ENCODE results near the gene SLC39A8.

The SLC39A8 gene

GRCh38 chr4:102318105-102318504, 27.2 kb downstream of the SLC39A8 start:
- Histone ChIP-seq H3K27me3 (ENCODE audit: insufficient read depth, low read length) (no peaks in the 10 kb centered on the region), H3K9me3 (ENCODE audit: insufficient read depth, low read depth, low read length) (no peaks in the 10 kb centered on the region), H3K27ac (ENCODE audit: low read depth, low read length) (no peak overlapping the region), H3K36me3 (ENCODE audit: insufficient read depth, low read length) (no peaks in the 10 kb centered on the region), H3K4me3 (ENCODE audit: low read length) (no peak overlapping the region), H3K9ac (ENCODE audit: low read depth, low read length) (no peak overlapping the region), H3K4me1 (ENCODE audit: insufficient read depth, low read length) (peaks cover 41% of the 10 kb centered on the region)
- WGBS: 97% methylated on average over 3 of the region's 3 CpGs

- 90% methylated on average over 1 of the region's 1 CpG for WGBS
- Histone ChIP-seq H3K4me3 (ENCODE audit: low read length) (no peak overlapping the region), H3K9ac (ENCODE audit: low read depth, low read length) (no peak overlapping the region), H3K27ac (ENCODE audit: low read depth, low read length) (no peak overlapping the region), H3K9me3 (ENCODE audit: insufficient read depth, low read depth, low read length) (no peaks in the 10 kb centered on the region), H3K27me3 (ENCODE audit: insufficient read depth, low read length) (no peaks in the 10 kb centered on the region), H3K4me1 (ENCODE audit: insufficient read depth, low read length) (peaks cover 34% of the 10 kb centered on the region), H3K36me3 (ENCODE audit: insufficient read depth, low read length) (no peaks in the 10 kb centered on the region)
Observed at GRCh38 chr4:102317459-102317858, 27.8 kb downstream of the SLC39A8 start.

DNA sequence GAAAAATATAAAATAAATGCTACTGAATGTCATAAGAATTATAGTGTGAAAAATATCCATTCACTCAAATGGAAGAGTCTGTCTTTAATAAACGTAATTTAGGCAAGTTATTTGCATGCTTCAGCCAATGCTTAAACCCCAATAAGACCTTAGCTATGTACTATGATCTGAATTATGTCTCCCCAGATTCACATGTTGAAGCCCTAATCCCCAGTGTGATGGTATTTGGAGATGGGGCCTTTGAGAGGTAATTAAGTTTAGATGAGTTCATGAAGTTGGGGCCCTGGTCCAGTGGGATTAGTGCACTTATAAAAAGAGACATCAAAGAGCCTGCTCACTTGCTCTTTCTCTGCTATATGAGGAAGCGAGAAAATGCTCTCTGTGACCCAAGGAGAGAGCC, 28.7 kb downstream of the SLC39A8 start:
- Histone ChIP-seq H3K4me3 (ENCODE audit: low read length) (no peak overlapping the region), H3K9me3 (ENCODE audit: insufficient read depth, low read depth, low read length) (no peaks in the 10 kb centered on the region), H3K27ac (ENCODE audit: low read depth, low read length) (no peak overlapping the region), H3K9ac (ENCODE audit: low read depth, low read length) (no peak overlapping the region), H3K36me3 (ENCODE audit: insufficient read depth, low read length) (no peaks in the 10 kb centered on the region), H3K4me1 (ENCODE audit: insufficient read depth, low read length) (peaks cover 25% of the 10 kb centered on the region), H3K27me3 (ENCODE audit: insufficient read depth, low read length) (no peaks in the 10 kb centered on the region)
- WGBS: 100% methylated on average over 2 of the region's 2 CpGs

- WGBS: 86% methylated on average over 1 of the region's 2 CpGs
- Histone ChIP-seq H3K9ac (ENCODE audit: low read depth, low read length) (no peak overlapping the region), H3K27ac (ENCODE audit: low read depth, low read length) (no peak overlapping the region), H3K4me3 (ENCODE audit: low read length) (no peak overlapping the region), H3K9me3 (ENCODE audit: insufficient read depth, low read depth, low read length) (no peaks in the 10 kb centered on the region), H3K4me1 (ENCODE audit: insufficient read depth, low read length) (peaks cover 16% of the 10 kb centered on the region), H3K27me3 (ENCODE audit: insufficient read depth, low read length) (no peaks in the 10 kb centered on the region), H3K36me3 (ENCODE audit: insufficient read depth, low read length) (no peaks in the 10 kb centered on the region)
Observed at GRCh38 chr4:102315532-102315931, 29.8 kb downstream of the SLC39A8 start.

DNA sequence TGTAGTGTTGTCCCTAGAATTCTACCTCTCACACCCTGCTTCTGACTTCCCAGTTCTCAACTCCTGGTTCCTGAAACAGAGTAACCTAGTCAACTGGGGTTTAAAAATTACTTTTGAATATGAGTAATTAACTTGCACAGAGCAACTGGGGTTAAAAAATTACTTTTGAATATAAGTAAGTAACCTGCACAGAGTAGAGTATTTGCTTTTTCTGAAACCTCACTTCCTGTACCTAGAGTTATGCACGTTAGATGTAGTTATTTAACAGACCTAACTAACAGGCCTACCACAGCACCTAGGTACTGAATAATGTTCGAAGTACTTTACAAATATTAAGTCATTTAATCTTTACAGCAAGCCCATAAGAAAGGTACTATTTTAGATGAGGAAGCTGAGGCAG, 32.9 kb downstream of the SLC39A8 start:
- no peak overlapping the region for H3K27ac ChIP-seq (ENCODE audit: low read depth, low read length)
- no peaks in the 10 kb centered on the region for H3K9me3 ChIP-seq (ENCODE audit: insufficient read depth, low read depth, low read length)
- no peaks in the 10 kb centered on the region for H3K4me1 ChIP-seq (ENCODE audit: insufficient read depth, low read length)
- no peak overlapping the region for H3K9ac ChIP-seq (ENCODE audit: low read depth, low read length)
- H3K4me3 ChIP-seq (ENCODE audit: low read length): no peak overlapping the region
- no peaks in the 10 kb centered on the region for H3K36me3 ChIP-seq (ENCODE audit: insufficient read depth, low read length)
- WGBS: 71% methylated on average over 1 of the region's 2 CpGs
- H3K27me3 ChIP-seq (ENCODE audit: insufficient read depth, low read length): no peaks in the 10 kb centered on the region

- WGBS: 86% methylated on average over 2 of the region's 2 CpGs
- no peaks in the 10 kb centered on the region for H3K27me3 ChIP-seq (ENCODE audit: insufficient read depth, low read length)
- no peak overlapping the region for H3K4me3 ChIP-seq (ENCODE audit: low read length)
- H3K4me1 ChIP-seq (ENCODE audit: insufficient read depth, low read length): no peaks in the 10 kb centered on the region
- no peak overlapping the region for H3K9ac ChIP-seq (ENCODE audit: low read depth, low read length)
- H3K36me3 ChIP-seq (ENCODE audit: insufficient read depth, low read length): no peaks in the 10 kb centered on the region
- no peaks in the 10 kb centered on the region for H3K9me3 ChIP-seq (ENCODE audit: insufficient read depth, low read depth, low read length)
- no peak overlapping the region for H3K27ac ChIP-seq (ENCODE audit: low read depth, low read length)
Observed at GRCh38 chr4:102311912-102312311, 33.4 kb downstream of the SLC39A8 start.

DNA sequence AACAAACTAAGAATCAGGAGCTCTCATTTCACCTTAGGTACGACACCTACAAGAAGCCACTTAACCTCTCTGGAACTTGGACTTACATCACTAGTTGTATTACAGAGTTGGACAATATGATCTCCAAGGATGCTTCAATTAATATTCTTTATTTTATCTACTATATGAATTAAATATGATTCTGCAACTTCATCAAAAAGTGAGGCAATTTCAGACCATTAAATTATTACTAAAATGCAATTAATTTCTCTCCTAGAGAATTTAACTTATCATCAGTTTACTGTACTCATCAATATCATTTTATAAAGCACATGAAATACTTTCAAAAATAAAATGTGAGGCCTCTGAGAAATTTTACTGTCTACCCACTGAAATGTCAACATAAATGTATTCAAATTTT, 33.9 kb downstream of the SLC39A8 start:
- Histone ChIP-seq H3K27ac (ENCODE audit: low read depth, low read length) (no peak overlapping the region), H3K4me3 (ENCODE audit: low read length) (no peak overlapping the region), H3K36me3 (ENCODE audit: insufficient read depth, low read length) (no peaks in the 10 kb centered on the region), H3K9me3 (ENCODE audit: insufficient read depth, low read depth, low read length) (no peaks in the 10 kb centered on the region), H3K4me1 (ENCODE audit: insufficient read depth, low read length) (no peaks in the 10 kb centered on the region), H3K9ac (ENCODE audit: low read depth, low read length) (no peak overlapping the region), H3K27me3 (ENCODE audit: insufficient read depth, low read length) (no peaks in the 10 kb centered on the region)
- WGBS: no CpG with 5 or more reads among the region's 1 CpG

DNA sequence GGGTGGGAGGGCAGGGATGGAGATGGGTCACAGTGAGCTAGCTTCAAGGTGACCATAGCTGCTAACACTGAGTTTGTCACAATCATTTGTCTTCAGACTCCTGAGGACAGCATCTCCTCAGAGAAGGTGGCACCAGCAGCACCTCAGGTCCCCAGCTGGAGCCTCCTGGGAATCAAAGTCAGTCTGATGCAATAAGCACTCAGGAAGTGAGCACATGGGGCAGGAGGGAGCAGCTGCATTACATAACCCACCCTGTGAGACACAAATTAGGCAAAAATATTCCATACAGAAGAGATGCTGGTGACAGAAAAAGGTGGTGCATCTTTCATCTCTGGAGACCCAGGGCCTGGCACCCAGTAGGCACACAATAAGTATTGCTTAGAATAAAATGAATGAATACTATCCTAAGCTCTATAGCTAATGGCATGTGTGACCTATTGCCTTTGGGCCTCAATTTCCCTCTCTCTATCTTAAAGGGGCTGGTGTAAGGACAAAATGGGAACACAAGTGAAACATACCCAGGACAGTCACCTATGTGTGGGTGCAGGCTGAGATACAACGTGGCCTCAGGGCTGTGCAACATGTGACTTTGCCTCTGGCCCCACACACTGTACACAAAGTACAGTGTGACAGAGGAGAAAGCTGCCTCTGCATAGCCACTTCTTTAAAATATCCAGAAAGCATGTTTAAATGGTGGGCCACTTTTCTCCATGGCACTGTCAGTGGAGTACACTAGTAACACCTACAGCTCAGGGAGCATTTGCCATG, 37.1 kb downstream of the SLC39A8 start:
- Histone ChIP-seq H3K4me1 (ENCODE audit: insufficient read depth, low read length) (no peaks in the 10 kb centered on the region), H3K9me3 (ENCODE audit: insufficient read depth, low read depth, low read length) (no peaks in the 10 kb centered on the region), H3K36me3 (ENCODE audit: insufficient read depth, low read length) (peaks cover 5% of the 10 kb centered on the region), H3K27ac (ENCODE audit: low read depth, low read length) (no peak overlapping the region), H3K27me3 (ENCODE audit: insufficient read depth, low read length) (no peaks in the 10 kb centered on the region), H3K4me3 (ENCODE audit: low read length) (no peak overlapping the region), H3K9ac (ENCODE audit: low read depth, low read length) (no peak overlapping the region)
- 81% methylated on average over 1 of the region's 1 CpG for WGBS

DNA sequence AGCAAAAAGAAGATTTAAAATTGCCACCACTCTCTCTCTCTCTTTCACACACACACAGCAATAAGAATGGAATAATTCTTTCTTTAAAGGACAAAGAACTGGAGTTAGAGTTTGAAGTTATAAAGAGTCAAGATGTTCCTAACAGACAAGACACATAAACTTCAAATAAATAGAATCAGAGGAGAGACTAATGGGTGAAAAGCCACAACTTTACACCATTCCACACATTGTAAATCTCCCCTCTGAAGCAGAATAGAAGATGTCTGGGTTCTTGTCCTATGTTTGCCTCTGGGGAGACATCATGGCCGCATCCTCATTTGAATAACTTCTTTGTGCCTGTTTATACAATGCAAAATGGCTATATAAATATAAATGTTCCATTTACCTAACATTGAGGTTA, 39.6 kb downstream of the SLC39A8 start:
- H3K36me3 ChIP-seq (ENCODE audit: insufficient read depth, low read length): peaks cover 5% of the 10 kb centered on the region
- no peak overlapping the region for H3K4me3 ChIP-seq (ENCODE audit: low read length)
- H3K9ac ChIP-seq (ENCODE audit: low read depth, low read length): no peak overlapping the region
- H3K27ac ChIP-seq (ENCODE audit: low read depth, low read length): no peak overlapping the region
- no peaks in the 10 kb centered on the region for H3K9me3 ChIP-seq (ENCODE audit: insufficient read depth, low read depth, low read length)
- no peaks in the 10 kb centered on the region for H3K4me1 ChIP-seq (ENCODE audit: insufficient read depth, low read length)
- no peaks in the 10 kb centered on the region for H3K27me3 ChIP-seq (ENCODE audit: insufficient read depth, low read length)
- 86% methylated on average over 1 of the region's 1 CpG for WGBS

DNA sequence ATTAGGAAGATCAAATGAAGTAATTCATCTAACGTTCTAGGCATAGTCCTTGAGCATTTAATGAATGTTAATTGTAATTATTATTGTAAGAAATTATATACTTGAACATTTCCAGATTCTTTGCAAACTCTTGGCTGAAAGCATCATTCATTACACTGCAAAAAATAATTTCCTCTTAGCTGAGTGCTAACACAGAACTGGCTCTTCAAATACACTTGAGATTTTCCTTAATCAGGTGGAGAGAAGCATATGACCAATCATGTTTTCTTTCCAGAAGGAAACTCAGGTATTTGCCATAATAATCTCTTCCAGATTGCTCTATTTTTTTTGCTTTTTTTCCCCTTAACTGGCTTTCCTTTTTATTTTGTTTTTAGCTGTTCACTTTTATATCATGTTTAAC, 42.5 kb downstream of the SLC39A8 start:
- Histone ChIP-seq H3K27ac (ENCODE audit: low read depth, low read length) (no peak overlapping the region), H3K36me3 (ENCODE audit: insufficient read depth, low read length) (peaks cover 5% of the 10 kb centered on the region), H3K9me3 (ENCODE audit: insufficient read depth, low read depth, low read length) (no peaks in the 10 kb centered on the region), H3K9ac (ENCODE audit: low read depth, low read length) (no peak overlapping the region), H3K4me1 (ENCODE audit: insufficient read depth, low read length) (peaks cover 6% of the 10 kb centered on the region), H3K27me3 (ENCODE audit: insufficient read depth, low read length) (no peaks in the 10 kb centered on the region), H3K4me3 (ENCODE audit: low read length) (no peak overlapping the region)
- no CpG with 5 or more reads among the region's 1 CpG for WGBS

DNA sequence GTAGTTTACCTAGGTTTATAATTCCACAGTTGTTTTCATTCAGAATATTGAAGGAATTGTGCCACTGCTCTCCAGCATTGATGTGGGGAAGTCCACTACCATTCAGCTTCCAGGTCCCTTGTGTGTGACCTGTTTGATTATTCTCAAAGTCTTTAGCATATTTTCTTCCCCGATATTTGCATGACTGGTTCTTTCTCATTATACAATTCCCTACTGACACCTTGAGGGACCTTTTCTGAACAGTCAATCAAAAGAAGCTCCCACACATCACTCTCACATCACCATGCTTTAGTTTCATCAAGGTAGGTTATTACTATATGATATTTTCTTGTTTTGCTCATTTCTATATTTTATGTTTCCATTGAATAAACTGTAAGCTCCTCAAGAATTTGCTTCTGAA, 44.1 kb downstream of the SLC39A8 start:
- peaks cover 14% of the 10 kb centered on the region for H3K4me1 ChIP-seq (ENCODE audit: insufficient read depth, low read length)
- no peak overlapping the region for H3K9ac ChIP-seq (ENCODE audit: low read depth, low read length)
- WGBS: 93% methylated on average over 1 of the region's 1 CpG

More for the DNA sequence above, 44.1 kb downstream of the SLC39A8 start:
- Histone ChIP-seq H3K9me3 (ENCODE audit: insufficient read depth, low read depth, low read length) (no peaks in the 10 kb centered on the region), H3K27ac (ENCODE audit: low read depth, low read length) (no peak overlapping the region), H3K4me3 (ENCODE audit: low read length) (no peak overlapping the region), H3K27me3 (ENCODE audit: insufficient read depth, low read length) (no peaks in the 10 kb centered on the region), H3K36me3 (ENCODE audit: insufficient read depth, low read length) (peaks cover 5% of the 10 kb centered on the region)

All from HUES64 (cell line).